Left lung (tissue), 10 donors: ENCODE data around the gene APOE. TPM values are rescaled to one million over a fixed set of nuclear protein-coding genes. Genes with fewer than 3 reads are reported as not detected.
A peak's percentile ranks its signal among the peaks of the same experiment; 100 is the strongest.

ENCODE experiments used
- ATAC-seq: fragments of 200-7000 bp; cut with Tn5 transposase; one replicate; pipeline ENCODE4 v1.9.1; 2020; ENCODE audit warnings: moderate library complexity
- DNase-seq, 4 donors: peaks; one replicate each; pipeline ENCODE4 v3.0.0-alpha.2; 2013 to 2020
- H3K27ac ChIP-seq, 2 donors: fragments of 200-600 bp; sonication (generic) in 1 of 2; one replicate each; pipeline versions ENCODE4 v1.5.0 to v1.8.0; 2020 to 2021
- H3K27me3 ChIP-seq, 2 donors: fragments of 200-600 bp; sonication (generic) in 1 of 2; one replicate each; pipeline versions ENCODE4 v1.5.0 to v1.8.0; 2020 to 2021
- H3K36me3 ChIP-seq, 2 donors: fragments of 200-600 bp; sonication (generic) in 1 of 2; one replicate each; pipeline versions ENCODE4 v1.5.0 to v1.8.0; 2020 to 2021
- H3K4me1 ChIP-seq, 2 donors: fragments of 200-600 bp; one replicate each; pipeline ENCODE4 v1.8.0; 2021
- H3K4me3 ChIP-seq, 2 donors: fragments of 200-600 bp; sonication (generic) in 1 of 2; one replicate each; pipeline versions ENCODE4 v1.5.0 to v1.8.0; 2020 to 2021; ENCODE audit warnings: mild to moderate bottlenecking in 1 of 2
- H3K9me3 ChIP-seq, 2 donors: fragments of 200-600 bp; sonication (generic) in 1 of 2; one replicate each; pipeline versions ENCODE4 v1.5.0 to v1.8.0; 2020 to 2021
- CTCF ChIP-seq, 2 donors: fragments of 200-600 bp; sonication (generic) in 1 of 2; IDR thresholded peaks; one replicate each; pipeline versions ENCODE4 v1.5.0 to v1.8.0; 2021; ENCODE audit warnings: antibody characterized with exemption in 2 of 2
- intact Hi-C, 2 donors: fragments of 100-400 bp; cut with DNase I; formaldehyde crosslinking; loops; one replicate each; pipeline versions ENCODE4 v1.11.2 to v1.14.2; 2022
- polyA plus RNA-seq, 6 donors: library from polyadenylated mRNA; unstranded; fragments of 120-200 nt; gene quantifications; one replicate each; pipeline ENCODE4 v1.2.1, GENCODE V29; 2013; ENCODE audit not compliant: insufficient read length in 6 of 6
- total RNA-seq, 2 donors: library from RNA; stranded (reverse); fragmentation: NEBNext Ultra II Directional; extraction: Animal tissue kit (Norgen Biotek cat#: 25700); gene quantifications; one replicate each; pipeline ENCODE4 v1.2.1, GENCODE V29; 2021
- donor health status: DM: no; HTN: yes; CAD: no.
- donor health status: DM: no; HTN: no; CAD: no.

The APOE gene
- total and polyA plus RNA-seq, 8 donors, result 22.6 to 757 (median 37.7) TPM

- peaks cover 0 to 50% of the 10 kb centered on the region in 2 donors for H3K36me3 ChIP-seq
- TF ChIP-seq CTCF (IDR thresholded peaks at IDR 0.05), result no peak
Measured at GRCh38 chr19:44863990-44864389, 41.6 kb upstream of the APOE start.

GRCh38 chr19:44865196-44865767 lies 40.3 kb upstream of the APOE start:
- Histone ChIP-seq H3K9me3 (no peaks in the 10 kb centered on the region), H3K36me3 (peaks cover 0 to 47% of the 10 kb centered on the region in 2 donors), H3K27me3 (no peaks in the 10 kb centered on the region), H3K4me3 (no peak overlapping the region), H3K27ac (no peak overlapping the region), H3K4me1 (peaks cover 7 to 24% of the 10 kb centered on the region in 2 donors)
- intact Hi-C loops, result no loop called here
- TF ChIP-seq CTCF (IDR thresholded peaks at IDR 0.05), result no peak
- ATAC-seq, result no peak
- no peak for DNase-seq

More at GRCh38 chr19:44863990-44864389, 41.6 kb upstream of the APOE start:
- H3K27ac ChIP-seq, result no peak overlapping the region
- H3K4me3 ChIP-seq, result no peak overlapping the region
- no peaks in the 10 kb centered on the region for H3K27me3 ChIP-seq
- peaks cover 7 to 16% of the 10 kb centered on the region in 2 donors for H3K4me1 ChIP-seq
- no peaks in the 10 kb centered on the region for H3K9me3 ChIP-seq
- DNase-seq (no peak), ATAC-seq (no peak)
- intact Hi-C loops, result no loop called here

- Histone ChIP-seq H3K9me3 (no peaks in the 10 kb centered on the region), H3K4me1 (peaks cover 7 to 32% of the 10 kb centered on the region in 2 donors), H3K36me3 (peaks cover 0 to 47% of the 10 kb centered on the region in 2 donors), H3K4me3 (no peak overlapping the region), H3K27me3 (no peaks in the 10 kb centered on the region), H3K27ac (no peak overlapping the region)
- TF ChIP-seq CTCF (IDR thresholded peaks at IDR 0.05), result no peak
- DNase-seq (no peak), ATAC-seq (peak; percentile 64)
- intact Hi-C loops, result no loop called here
Measured at GRCh38 chr19:44866664-44867063, 38.9 kb upstream of the APOE start.

GRCh38 chr19:44867578-44867977 lies 38.0 kb upstream of the APOE start:
- DNase-seq (no peak), ATAC-seq (no peak)
- peaks cover 7 to 32% of the 10 kb centered on the region in 2 donors for H3K4me1 ChIP-seq
- peaks cover 0 to 56% of the 10 kb centered on the region in 2 donors for H3K36me3 ChIP-seq
- TF ChIP-seq CTCF (IDR thresholded peaks at IDR 0.05), result no peak
- H3K27ac ChIP-seq, result no peak overlapping the region
- no peaks in the 10 kb centered on the region for H3K27me3 ChIP-seq
- no peak overlapping the region for H3K4me3 ChIP-seq
- no peaks in the 10 kb centered on the region for H3K9me3 ChIP-seq
- intact Hi-C loops, result no loop called here

- H3K27ac ChIP-seq, result peak overlapping the region in 1 of 2 donors; percentile 73
- no peak for TF ChIP-seq CTCF (IDR thresholded peaks at IDR 0.05)
- peaks cover 7 to 32% of the 10 kb centered on the region in 2 donors for H3K4me1 ChIP-seq
- peak in 1 of 4 donors; percentile 76 for DNase-seq
- H3K9me3 ChIP-seq, result no peaks in the 10 kb centered on the region
- ATAC-seq, result peak; percentile 42
- H3K36me3 ChIP-seq, result peaks cover 0 to 76% of the 10 kb centered on the region in 2 donors
- intact Hi-C loops, result no loop called here
- H3K4me3 ChIP-seq, result no peak overlapping the region
- H3K27me3 ChIP-seq, result no peaks in the 10 kb centered on the region
Measured at GRCh38 chr19:44869733-44870470, 35.7 kb upstream of the APOE start.
